Motor neuron (in vitro differentiated cells): Measurements from ENCODE around the gene DSTN. TPM values are rescaled to one million over a fixed set of nuclear protein-coding genes. Genes with fewer than 3 reads are reported as not detected.
A peak's percentile ranks its signal among the peaks of the same experiment; 100 is the strongest.

Experiments
- ATAC-seq, 8 experiments: fragments of 200-7000 bp; cut with Tn5 transposase; replicated peaks in 6 of 8; 2 replicates each; pipeline ENCODE4 v1.8.0; 2021; ENCODE audit warnings: mild to moderate bottlenecking in 8 of 8, moderate library complexity in 8 of 8
- H3K27ac ChIP-seq, 2 donors: fragments of 250-450 bp; sonication (Bioruptor Pico); 2 replicates each; pipeline ENCODE4 v1.9.0; 2021; ENCODE audit warnings: antibody characterized with exemption in 2 of 2, mild to moderate bottlenecking in 2 of 2, moderate library complexity in 1 of 2
- H3K4me1 ChIP-seq, 2 donors: fragments of 250-450 bp; sonication (Bioruptor Pico); replicated peaks in 1 of 2; 2 replicates each; pipeline ENCODE4 v1.6.1; 2021; ENCODE audit warnings: antibody characterized with exemption in 2 of 2, mild to moderate bottlenecking in 2 of 2, moderate library complexity in 1 of 2
- H3K4me3 ChIP-seq, 5 donors: fragments of 250-450 bp; sonication (Bioruptor Pico); 2 replicates each; pipeline ENCODE4 v1.9.0; 2021; ENCODE audit warnings: antibody characterized with exemption in 5 of 5, mild to moderate bottlenecking in 5 of 5, moderate library complexity in 4 of 5
- WGBS, 10 experiments: fragments of 450-650 bp; shearing (Covaris generic); methylation state at CpG; one replicate each; pipeline ENCODE4 v1.0.0; 2022; 5-methylcytosine and 5-hydroxymethylcytosine counted together
- in situ Hi-C, 9 experiments: fragments of 400-800 bp; cut with MboI; loops; one replicate each; pipeline ENCODE4 v1.15.0; 2021; ENCODE audit warnings: low sequenced_read_pairs in 9 of 9, low pct_unique_long_range_greater_than_20kb in 2 of 9; ENCODE audit not compliant: unreplicated experiment in 9 of 9
- total RNA-seq, 8 experiments: library from RNA; unstranded; fragments of 300-600 nt; gene quantifications; 2 replicates each; pipeline versions ENCODE4 v1.2.3 to v1.2.4, GENCODE V29; 2022

Gene DSTN
- total RNA-seq, 8 experiments from 2014 or later: 143 to 386 (median 172) TPM

DNA sequence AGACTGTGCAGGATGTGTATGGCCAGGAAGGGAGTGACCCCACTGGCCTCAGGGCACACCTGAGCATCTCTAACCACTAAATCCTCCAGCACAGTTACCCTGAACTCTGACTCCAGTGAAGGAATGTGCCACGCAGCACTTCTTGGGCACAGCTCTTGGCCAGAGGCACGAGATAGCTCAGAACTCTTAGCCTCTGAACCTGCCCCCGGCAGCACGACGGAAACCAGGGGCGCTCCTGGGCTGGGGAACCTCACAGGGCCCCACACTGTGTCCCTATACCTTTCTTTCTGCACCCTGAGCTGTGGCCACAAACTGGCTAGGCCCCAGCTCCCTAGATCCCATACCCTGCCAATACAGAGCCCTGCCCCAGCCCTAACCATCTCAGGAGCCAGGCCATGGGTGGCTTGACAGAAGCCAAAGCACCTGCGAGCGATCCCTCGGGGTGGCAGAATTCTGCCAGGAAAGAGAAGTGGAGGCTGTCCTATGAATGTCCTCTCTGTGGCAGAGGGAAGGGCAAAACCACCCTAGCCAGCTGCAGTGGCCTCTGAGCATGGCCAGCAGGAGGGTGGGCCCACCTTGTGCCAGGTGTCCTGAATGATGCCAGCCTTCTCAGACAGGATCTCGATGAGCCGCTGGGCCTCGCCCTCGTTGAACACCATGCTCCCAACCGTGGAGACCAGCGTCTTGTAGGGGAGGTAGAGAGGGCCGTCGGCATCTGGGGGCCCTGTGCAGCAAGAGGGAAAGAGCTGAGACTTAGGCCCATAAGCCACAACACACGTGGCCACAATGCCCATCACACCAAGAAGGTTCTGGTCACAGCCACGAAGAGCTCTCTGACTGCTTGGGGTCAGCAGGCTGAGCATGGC is 72.8 kb downstream of the DSTN start:
- no peak overlapping the region for H3K27ac ChIP-seq
- H3K4me3 ChIP-seq: no peak overlapping the region
- H3K4me1 ChIP-seq: peaks cover 20 to 30% of the 10 kb centered on the region in 2 donors
- in situ Hi-C loops: no loop called here
- 73 to 100% (median 92%) methylated on average over 2 to 6 of the region's 19 CpGs; no CpG with 5 or more reads in 6 of the 10 experiments for WGBS, 10 experiments
- no peak for ATAC-seq

DNA sequence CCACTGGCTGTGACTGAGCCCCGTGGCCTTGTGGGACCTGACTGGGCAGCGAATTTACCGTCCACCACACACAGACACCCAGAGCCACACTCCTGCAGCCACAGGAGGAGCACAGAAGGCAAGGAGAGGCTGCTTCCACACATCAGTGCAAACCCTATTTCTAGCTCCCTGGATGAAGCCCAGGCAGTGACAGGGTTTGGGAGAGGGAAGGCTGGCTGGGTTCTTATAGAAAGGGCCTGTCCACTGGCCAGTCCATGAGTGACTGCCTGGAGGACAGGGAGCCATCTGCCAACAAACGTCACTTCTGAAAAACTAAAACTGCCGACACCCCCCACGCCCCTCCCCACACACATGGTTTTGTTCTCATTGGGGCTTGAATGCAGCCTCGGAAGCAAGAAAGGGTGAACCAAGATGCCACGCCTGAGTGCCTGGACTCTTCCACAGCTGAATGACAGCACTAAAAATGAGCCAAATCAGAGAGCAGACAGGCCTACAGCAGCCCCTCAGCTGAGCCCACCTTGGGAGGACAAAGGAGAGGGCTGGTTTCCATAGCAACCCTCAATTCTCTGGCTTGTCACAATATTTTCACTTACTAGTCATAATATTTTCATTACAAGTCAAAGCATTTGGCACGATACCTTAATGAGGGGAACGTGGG is 73.8 kb downstream of the DSTN start:
- Histone ChIP-seq H3K27ac (no peak overlapping the region), H3K4me1 (peaks cover 20 to 30% of the 10 kb centered on the region in 2 donors), H3K4me3 (no peak overlapping the region)
- peak in 7 of 8 experiments; percentile 35 to 83 (median 70) for ATAC-seq
- WGBS, 10 experiments: 20 to 93% (median 66%) methylated on average over 1 to 9 of the region's 10 CpGs; no CpG with 5 or more reads in 2 of the 10 experiments
- in situ Hi-C loops: no loop called here

DNA sequence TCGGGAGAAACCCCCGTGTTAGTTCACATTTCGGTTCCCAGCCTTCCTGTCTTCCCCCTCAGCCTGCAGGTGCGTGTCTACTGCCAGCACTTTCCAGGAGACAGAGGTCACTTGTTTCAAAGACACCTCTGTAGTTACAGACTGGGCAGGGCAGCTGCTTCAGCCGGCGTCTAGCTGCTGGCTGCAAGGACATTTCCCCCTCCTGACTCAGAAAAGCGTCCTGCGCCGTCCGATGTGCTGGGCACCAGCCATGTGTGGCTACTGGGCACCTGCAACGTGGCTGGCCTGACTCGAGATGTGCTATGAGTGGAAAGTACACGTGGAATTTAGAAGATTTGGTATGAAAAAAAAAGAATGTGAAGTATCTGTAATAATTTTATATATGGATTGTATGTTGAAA is 74.6 kb downstream of the DSTN start:
- in situ Hi-C loops: no loop called here
- ATAC-seq: no peak
- H3K4me3 ChIP-seq: no peak overlapping the region
- H3K27ac ChIP-seq: no peak overlapping the region
- WGBS, 10 experiments: 79 to 100% (median 82%) methylated on average over 1 to 6 of the region's 13 CpGs; no CpG with 5 or more reads in 3 of the 10 experiments
- peaks cover 20 to 30% of the 10 kb centered on the region in 2 donors for H3K4me1 ChIP-seq

DNA sequence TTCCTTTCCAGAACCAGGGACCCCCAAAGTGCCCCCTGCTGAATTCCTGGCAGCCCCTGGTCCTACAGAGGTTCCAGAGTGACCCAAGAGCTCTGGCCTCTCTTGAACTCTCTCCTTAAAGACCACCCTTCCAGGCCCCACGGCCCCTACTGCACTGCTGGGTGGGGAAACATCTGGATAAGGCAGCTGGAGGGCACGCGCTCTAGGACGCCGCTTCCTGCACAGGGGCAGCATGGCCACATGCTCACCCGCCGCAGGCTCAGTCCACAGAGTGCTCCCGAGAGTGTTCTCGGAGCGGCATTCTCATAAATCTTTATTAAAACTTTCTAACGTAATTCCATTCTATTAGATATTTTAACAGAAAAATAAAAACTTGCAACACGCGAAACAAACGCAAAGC is 75.1 kb downstream of the DSTN start:
- no peak for ATAC-seq
- peaks cover 20 to 30% of the 10 kb centered on the region in 2 donors for H3K4me1 ChIP-seq
- in situ Hi-C loops: no loop called here
- no peak overlapping the region for H3K27ac ChIP-seq
- 86 to 100% (median 93%) methylated on average over 1 to 14 of the region's 14 CpGs; no CpG with 5 or more reads in 3 of the 10 experiments for WGBS, 10 experiments
- H3K4me3 ChIP-seq: no peak overlapping the region

DNA sequence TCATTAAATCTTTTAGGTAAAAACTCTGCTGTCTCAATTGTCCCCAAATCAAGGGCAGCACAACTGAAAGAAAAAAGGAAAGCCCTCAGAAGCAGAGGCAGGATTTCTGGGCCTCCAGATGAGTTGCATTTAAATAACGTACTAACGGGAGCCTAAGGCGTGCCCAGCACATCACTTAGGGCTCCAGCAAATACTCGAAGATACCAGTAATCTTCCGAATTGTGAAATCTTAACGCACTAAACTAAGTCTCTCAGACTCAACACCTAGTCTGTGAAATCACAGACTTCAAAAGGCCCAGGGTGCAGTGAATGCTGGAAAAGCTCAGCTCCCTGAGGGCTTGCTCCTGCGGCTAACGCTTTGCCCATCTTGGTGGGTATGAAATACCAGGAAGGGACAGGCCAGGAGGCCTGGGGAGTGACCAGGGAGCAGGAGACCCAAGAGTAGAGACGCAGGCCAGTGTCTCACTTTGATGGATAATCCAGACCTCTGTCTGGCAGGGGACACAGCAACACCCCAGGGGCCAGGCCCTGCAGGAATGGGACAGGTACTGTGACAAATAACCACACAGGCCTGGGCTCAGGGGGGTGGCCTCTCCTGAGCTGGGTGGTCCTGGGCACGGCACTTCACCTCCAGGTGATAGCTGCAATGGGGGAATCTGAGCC is 75.8 kb downstream of the DSTN start:
- 50 to 100% (median 79%) methylated on average over 1 to 6 of the region's 10 CpGs; no CpG with 5 or more reads in 2 of the 10 experiments for WGBS, 10 experiments
- peak in 1 of 8 experiments; percentile 9 for ATAC-seq
- Histone ChIP-seq H3K4me3 (no peak overlapping the region), H3K4me1 (peaks cover 20 to 30% of the 10 kb centered on the region in 2 donors), H3K27ac (no peak overlapping the region)
- in situ Hi-C loops: no loop called here

DNA sequence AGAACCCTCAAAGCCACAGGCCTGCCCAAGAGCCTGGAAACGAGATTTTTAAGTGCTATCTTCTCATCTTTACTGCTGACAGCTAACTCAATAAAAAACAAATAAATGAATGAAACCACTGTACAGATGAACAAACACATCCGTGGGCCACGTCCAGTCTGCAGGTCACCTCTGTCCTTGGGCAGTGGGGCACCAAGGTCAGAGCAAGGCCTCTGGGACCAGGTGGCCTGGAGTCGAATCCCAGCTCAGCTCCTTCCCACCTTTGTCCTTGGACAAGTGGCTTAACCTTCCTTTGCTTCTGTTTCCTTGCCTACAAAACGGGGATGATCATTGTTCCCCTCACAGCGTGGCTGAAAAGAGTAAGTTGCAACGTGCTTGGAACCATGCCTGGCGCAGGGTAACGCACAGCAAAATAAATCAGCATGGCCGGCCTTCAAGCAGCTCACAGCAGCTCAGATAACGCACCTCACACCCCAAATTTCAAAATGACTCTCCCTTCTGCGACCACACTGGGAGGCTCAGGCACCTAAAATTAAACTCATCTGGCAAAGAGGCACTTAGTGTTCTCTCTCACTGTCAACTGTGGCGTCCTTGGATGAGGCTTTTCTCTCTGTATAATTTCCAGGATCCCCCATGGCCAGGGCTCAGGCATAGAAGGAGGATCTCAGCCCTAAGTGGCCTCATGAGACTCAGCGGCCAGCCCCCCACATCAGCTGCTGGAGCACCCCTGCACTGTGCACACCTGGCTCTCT is 76.5 kb downstream of the DSTN start:
- ATAC-seq: peak in 4 of 8 experiments; percentile 17 to 39 (median 26)
- H3K27ac ChIP-seq: no peak overlapping the region
- peaks cover 20 to 30% of the 10 kb centered on the region in 2 donors for H3K4me1 ChIP-seq
- no peak overlapping the region for H3K4me3 ChIP-seq
- WGBS, 10 experiments: 51 to 92% (median 77%) methylated on average over 2 to 12 of the region's 14 CpGs; no CpG with 5 or more reads in 2 of the 10 experiments
- in situ Hi-C loops: no loop called here

DNA sequence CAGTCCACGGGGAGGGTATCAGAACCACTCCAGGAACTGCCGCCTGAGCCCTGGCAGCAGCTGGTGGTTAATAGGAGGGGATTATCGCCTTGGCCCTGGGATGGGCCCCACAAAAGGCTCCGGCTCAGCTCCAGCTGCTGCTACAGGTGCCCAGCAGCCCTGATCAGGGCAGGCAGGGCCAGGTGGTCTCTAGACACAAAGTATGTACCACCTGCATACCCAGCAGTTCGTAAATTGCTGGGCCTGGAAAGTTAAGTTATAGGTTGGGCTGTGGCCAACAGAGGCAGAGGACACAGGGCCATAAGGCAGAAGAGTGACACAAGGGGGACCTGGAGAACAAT is 77.1 kb downstream of the DSTN start:
- no peak for ATAC-seq
- Histone ChIP-seq H3K27ac (no peak overlapping the region), H3K4me3 (no peak overlapping the region), H3K4me1 (peaks cover 20 to 30% of the 10 kb centered on the region in 2 donors)
- 80 to 100% (median 80%) methylated on average over 1 to 2 of the region's 5 CpGs; no CpG with 5 or more reads in 7 of the 10 experiments for WGBS, 10 experiments
- in situ Hi-C loops: no loop called here

DNA sequence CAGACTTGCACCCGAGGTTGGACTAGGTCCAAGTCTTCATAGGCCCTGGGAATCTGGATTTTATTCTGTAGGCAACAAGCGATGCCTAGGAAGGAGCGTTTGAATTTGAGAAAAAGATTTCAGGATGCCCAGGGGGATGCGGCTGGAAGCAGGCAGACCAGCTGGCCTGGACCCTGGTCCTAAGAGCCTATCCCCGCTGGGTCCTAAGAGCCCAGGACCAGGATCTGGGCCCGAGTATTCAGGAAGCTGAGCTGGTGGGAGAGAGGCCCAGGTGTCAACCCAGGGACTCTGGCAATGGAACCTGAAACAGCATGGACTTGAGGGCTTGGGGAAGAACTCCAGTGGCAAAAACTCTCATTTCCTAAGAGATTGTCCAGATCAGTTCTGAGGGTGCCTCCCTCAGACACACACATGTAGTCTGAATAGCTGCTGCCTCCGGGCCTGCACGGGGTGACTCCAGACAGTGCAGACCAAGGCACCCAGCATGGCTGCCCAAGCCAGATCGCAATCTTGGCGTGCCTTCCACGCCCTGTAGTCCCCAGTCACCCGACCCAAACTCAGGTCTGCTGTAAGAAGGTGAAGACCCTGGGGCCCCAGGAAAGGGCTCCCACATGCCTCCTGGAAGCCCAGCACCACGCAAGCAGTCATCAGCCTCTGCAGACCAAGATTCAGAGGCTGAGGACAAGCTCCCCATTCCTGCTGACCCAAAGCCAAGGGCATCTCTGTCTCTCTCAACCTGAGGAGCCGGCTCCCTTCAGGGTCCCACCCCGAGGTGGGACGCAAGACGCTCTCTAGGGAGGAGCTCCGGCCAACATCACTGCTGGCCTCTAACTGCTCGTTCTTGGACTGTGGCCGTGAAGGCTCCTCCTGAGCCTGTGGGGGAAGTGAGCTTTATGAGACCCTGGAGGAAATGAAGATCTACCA is 77.8 kb downstream of the DSTN start:
- in situ Hi-C loops: no loop called here
- H3K27ac ChIP-seq: no peak overlapping the region
- ATAC-seq: no peak

DNA sequence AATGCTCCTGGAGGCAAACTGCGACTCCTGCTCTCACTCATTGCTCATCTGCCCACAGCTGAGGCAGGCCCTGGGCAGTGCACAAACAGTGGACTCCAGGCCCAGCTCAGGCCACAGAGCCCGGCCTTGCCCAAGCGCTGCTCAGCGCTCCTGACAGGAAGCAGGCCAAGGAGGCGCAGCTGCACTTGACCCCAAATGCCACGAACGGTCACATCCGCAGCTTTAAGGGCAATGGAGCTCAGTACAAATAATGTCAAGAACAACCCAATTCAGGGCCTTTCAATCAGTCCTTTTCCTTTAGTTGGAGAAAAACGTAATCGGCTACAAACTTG is 78.4 kb downstream of the DSTN start:
- in situ Hi-C loops: no loop called here
- no peak overlapping the region for H3K4me3 ChIP-seq
- no peak overlapping the region for H3K27ac ChIP-seq
- H3K4me1 ChIP-seq: peaks cover 20 to 28% of the 10 kb centered on the region in 2 donors
- 75 to 100% (median 93%) methylated on average over 1 to 7 of the region's 10 CpGs; no CpG with 5 or more reads in 3 of the 10 experiments for WGBS, 10 experiments
- no peak for ATAC-seq

More for the DNA sequence above, 77.8 kb downstream of the DSTN start:
- WGBS, 10 experiments: 40 to 100% (median 88%) methylated on average over 1 to 8 of the region's 20 CpGs; no CpG with 5 or more reads in 3 of the 10 experiments
- no peak overlapping the region for H3K4me3 ChIP-seq
- H3K4me1 ChIP-seq: peaks cover 20 to 30% of the 10 kb centered on the region in 2 donors

DNA sequence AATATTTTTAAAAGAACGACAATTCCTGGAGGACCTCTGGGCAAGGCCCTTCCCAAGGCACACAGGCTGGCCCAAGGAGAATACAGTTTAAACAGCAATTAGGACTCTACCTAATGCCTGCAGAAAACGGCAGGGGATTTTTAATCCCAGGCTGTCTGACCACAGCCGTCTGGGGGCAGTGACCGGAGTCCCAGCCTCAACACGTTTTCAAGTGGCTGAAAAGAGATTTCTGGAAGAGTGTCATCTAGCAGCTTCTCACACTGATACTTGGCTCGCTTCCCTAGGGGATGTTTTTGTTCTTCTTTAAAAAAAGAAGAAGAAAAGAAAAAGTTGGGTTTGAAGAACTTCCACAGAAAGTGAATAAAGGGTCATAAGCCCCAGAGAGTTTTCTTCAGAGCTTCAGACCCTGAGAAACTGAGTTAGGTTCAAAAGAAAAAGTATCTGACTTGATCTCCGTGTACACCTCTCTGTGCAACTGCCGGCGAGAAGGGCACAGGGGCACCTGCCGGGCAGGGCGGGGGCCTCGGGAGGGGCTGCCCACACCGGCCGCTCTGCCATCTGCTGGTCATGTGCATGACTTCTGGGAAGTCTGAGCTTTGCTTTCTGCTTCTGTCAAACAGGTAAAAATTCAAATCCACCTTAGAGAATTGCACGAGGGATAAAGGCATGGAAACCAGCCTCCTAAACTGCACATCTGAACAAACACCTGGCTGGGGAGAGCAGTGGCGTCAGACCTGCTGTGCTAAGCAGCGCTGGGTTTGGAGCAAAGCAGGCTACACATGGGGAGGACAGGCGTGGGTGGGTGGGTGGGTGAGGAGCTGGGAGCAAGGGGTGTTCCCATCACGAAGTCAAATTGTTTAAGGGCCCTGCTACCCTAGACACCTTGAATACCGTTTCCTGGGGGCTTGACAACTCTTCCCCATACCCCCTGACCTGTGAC is 79.2 kb downstream of the DSTN start:
- in situ Hi-C loops: no loop called here
- peaks cover 12 to 20% of the 10 kb centered on the region in 2 donors for H3K4me1 ChIP-seq
- H3K27ac ChIP-seq: no peak overlapping the region
- peak in 1 of 8 experiments; percentile 18 for ATAC-seq
- WGBS, 10 experiments: 58 to 100% (median 74%) methylated on average over 1 to 6 of the region's 20 CpGs; no CpG with 5 or more reads in 3 of the 10 experiments
- H3K4me3 ChIP-seq: no peak overlapping the region
